K562 (cell line): ENCODE data around the gene ASPG. TPM values are rescaled to one million over a fixed set of nuclear protein-coding genes. Genes with fewer than 3 reads are reported as not detected.
A peak's percentile ranks its signal among the peaks of the same experiment; 100 is the strongest.

Experiments
- CBX8 ChIP-seq: fragments of 200-600 bp; sonication (generic); IDR thresholded peaks from 2 replicates; pipeline ENCODE4 v1.6.1; 2012; ENCODE audit warnings: borderline replicate concordance, mixed run types, low read depth, mild to moderate bottlenecking, moderate library complexity, mixed read lengths, low read length, control low read depth, inconsistent platforms; ENCODE audit not compliant: poor library complexity, severe bottlenecking; ENCODE audit errors: extremely low read depth
- CEBPG ChIP-seq, 3 experiments: fragments of 200-800 bp in 1 of 3; sonication (Bioruptor generic) in 1 of 3; sonication (generic) in 1 of 3; formaldehyde crosslinking in 1 of 3; IDR thresholded peaks in 2 of 3; conservative IDR thresholded peaks in 1 of 3; 2 replicates each; pipeline versions ENCODE4 v1.6.1 to v1.8.0; 2016 to 2022; ENCODE audit warnings: missing compliant biosample characterization in 2 of 3, missing genetic modification characterization in 2 of 3, mild to moderate bottlenecking in 1 of 3, missing genetic modification reagents in 1 of 3
- COPS2 ChIP-seq: fragments of 450-650 bp; conservative IDR thresholded peaks from 2 replicates; pipeline ENCODE4 v1.6.1; 2016; ENCODE audit warnings: mild to moderate bottlenecking, moderate library complexity
- FOXP1 ChIP-seq: sonication (generic); formaldehyde crosslinking; IDR thresholded peaks from 2 replicates; pipeline ENCODE4 v1.8.0; 2022; ENCODE audit warnings: mild to moderate bottlenecking, missing genetic modification reagents
- HNRNPLL ChIP-seq: fragments of 200-400 bp; formaldehyde crosslinking; IDR thresholded peaks from 2 replicates; pipeline ENCODE4 v1.6.1; 2017; ENCODE audit warnings: low read length, low read depth, mild to moderate bottlenecking; ENCODE audit not compliant: poor library complexity, severe bottlenecking
- KDM1A ChIP-seq, 2 experiments: fragments of 450-650 bp; IDR thresholded peaks; 2 replicates each; pipeline ENCODE4 v1.6.1; 2016; ENCODE audit warnings: mild to moderate bottlenecking in 2 of 2
- MYC ChIP-seq, 2 experiments: fragments of 250-450 bp in 1 of 2; sonication (Bioruptor Pico) in 1 of 2; IDR thresholded peaks; 2 replicates each; pipeline versions ENCODE4 v1.5.1 to v1.6.1; 2012 to 2021; ENCODE audit warnings: low read depth in 2 of 2, borderline replicate concordance in 1 of 2, improper control_type of control experiment in 1 of 2, low read length in 1 of 2, mild to moderate bottlenecking in 1 of 2, moderate library complexity in 1 of 2
- PTTG1 ChIP-seq: fragments of 450-650 bp; IDR thresholded peaks from 2 replicates; pipeline ENCODE4 v1.6.1; 2016; ENCODE audit warnings: low read depth, mild to moderate bottlenecking, missing genetic modification characterization, missing compliant biosample characterization
- RBM25 ChIP-seq: fragments of 200-400 bp; formaldehyde crosslinking; IDR thresholded peaks from 2 replicates; pipeline ENCODE4 v1.6.1; 2018; ENCODE audit warnings: low read length, low read depth, moderate library complexity; ENCODE audit not compliant: severe bottlenecking
- RCOR1 ChIP-seq, 2 experiments: IDR thresholded peaks; 2 replicates each; pipeline ENCODE4 v1.6.1; 2012; ENCODE audit warnings: low read depth in 2 of 2, low read length in 2 of 2, borderline replicate concordance in 1 of 2, improper control_type of control experiment in 1 of 2
- SAFB ChIP-seq: fragments of 200-400 bp; formaldehyde crosslinking; IDR thresholded peaks from 2 replicates; pipeline ENCODE4 v1.6.1; 2017; ENCODE audit warnings: low read depth, low read length, borderline replicate concordance
- SMC3 ChIP-seq: conservative IDR thresholded peaks from 2 replicates; pipeline ENCODE4 v1.6.1; 2011; ENCODE audit warnings: low read depth, low read length, improper control_type of control experiment; ENCODE audit not compliant: insufficient read depth
- SPI1 ChIP-seq: IDR thresholded peaks from 2 replicates; pipeline ENCODE4 v1.6.1; 2011; ENCODE audit warnings: low read depth, low read length, control low read depth, borderline replicate concordance
- STAG1 ChIP-seq: sonication (generic); formaldehyde crosslinking; IDR thresholded peaks from 2 replicates; pipeline ENCODE4 v1.5.0; 2020; ENCODE audit warnings: missing genetic modification reagents, borderline replicate concordance
- TEAD4 ChIP-seq, 2 experiments: sonication (generic) in 1 of 2; formaldehyde crosslinking in 1 of 2; IDR thresholded peaks; 2 replicates each; pipeline versions ENCODE4 v1.6.1 to v1.8.0; 2012 to 2022; ENCODE audit warnings: borderline replicate concordance in 1 of 2, inconsistent platforms in 1 of 2, low read length in 1 of 2, mild to moderate bottlenecking in 1 of 2, missing genetic modification reagents in 1 of 2
- ZNF24 ChIP-seq: fragments of 450-650 bp; IDR thresholded peaks from 2 replicates; pipeline ENCODE4 v1.6.1; 2016
- ZNF311 ChIP-seq: fragments of 250-450 bp; sonication (Bioruptor Pico); IDR thresholded peaks from 2 replicates; pipeline ENCODE4 v1.4.0; 2020; ENCODE audit warnings: mild to moderate bottlenecking, moderate library complexity
- polyA plus RNA-seq, 8 experiments: library from polyadenylated mRNA; depleted of rRNA in 4 of 8; stranded (reverse) in 5 of 8; unstranded in 3 of 8; fragments of >200 nt; fragmentation: Nextera tagmentation in 2 of 8; fragmentation: Illumina TruSeq in 1 of 8; extraction: Ambion mirVana in 2 of 8; extraction: Trizol in 1 of 8; gene quantifications; 2 replicates each; pipeline versions ENCODE4 v1.2.1 to v1.2.3, GENCODE V29; 2011 to 2014; ENCODE audit warnings: inconsistent platforms in 1 of 8, missing spikeins in 1 of 8
- total RNA-seq, 7 experiments: library from RNA; depleted of rRNA in 6 of 7; stranded (reverse); fragments of >200 nt in 6 of 7; fragmentation: Illumina TruSeq in 2 of 7; extraction: Trizol in 2 of 7; gene quantifications; 2 replicates each; pipeline versions ENCODE4 v1.2.1 to v1.2.3, GENCODE V29; 2011 to 2021; ENCODE audit warnings: low replicate concordance in 1 of 7
- TF ChIP-seq, protein P1 (sequence below): IDR thresholded peaks from 2 replicates; pipeline ENCODE4 v1.6.1; 2014; ENCODE audit warnings: antibody characterized with exemption

ASPG gene
- total and polyA plus RNA-seq, 9 of the 15 experiments (the other 6 are each of a cell fraction or from before 2014, with no cell fraction given) = 0.18 TPM; not detected in 8

DNA sequence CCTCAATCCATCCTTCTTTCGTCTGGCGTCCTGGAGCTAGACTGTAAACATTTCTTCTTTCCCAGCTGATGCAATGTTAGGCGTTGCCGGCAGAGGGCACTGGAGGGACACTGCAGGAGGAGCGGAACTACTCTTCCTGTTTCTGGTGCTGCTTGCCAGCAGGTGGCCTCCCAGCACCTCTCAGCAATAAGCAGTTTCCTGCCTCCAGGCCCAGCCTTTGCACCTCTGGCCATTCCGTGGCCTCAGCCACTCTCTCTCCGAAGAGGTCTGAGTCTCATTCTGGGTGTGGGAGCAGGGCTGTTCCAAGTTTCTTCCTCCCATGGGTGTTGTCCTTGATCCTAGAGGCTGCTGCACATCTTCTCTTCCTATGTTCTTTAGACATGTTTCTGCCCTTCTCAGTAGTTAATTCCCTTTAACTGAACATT is 7.5 kb upstream of the ASPG start (continued):
- TF ChIP-seq CEBPG (CRISPR knock-in tag; IDR thresholded peaks at IDR 0.05) (peak; percentile 56), CEBPG (tag; conservative IDR thresholded peaks at IDR 0.05 in 1 of 2, IDR thresholded peaks at IDR 0.05 in 1 of 2) (peak; percentile 40 to 55; a peak in 1 of 4 replicates), SAFB (no peak), HNRNPLL (no peak), SPI1 (peak; percentile 89), FOXP1 (CRISPR knock-in tag) (peak; percentile 34; the same call in 1 of the 2 replicates), CBX8 (no peak), SMC3 (peak; percentile 97), ZNF24 (no peak), MYC (IDR thresholded peaks at IDR 0.05; ENCODE audit: low read depth, low read length) (peak; percentile 19; the same call in 1 of the 2 replicates), MYC (CRISPR knock-in tag; IDR thresholded peaks at IDR 0.05; ENCODE audit: borderline replicate concordance, low read depth) (no peak), PTTG1 (tag) (no peak), ZNF311 (CRISPR knock-in tag) (no peak), STAG1 (peak; percentile 85; the same call in 1 of the 2 replicates), COPS2 (no peak), KDM1A (IDR thresholded peaks at IDR 0.05) (no peak), TEAD4 (IDR thresholded peaks at IDR 0.05; ENCODE audit: low read length) (0 out of 2 replicates have a peak, but pooled peaks have one; percentile 13), TEAD4 (CRISPR knock-in tag; IDR thresholded peaks at IDR 0.05; ENCODE audit: borderline replicate concordance) (no peak), RCOR1 (IDR thresholded peaks at IDR 0.05; ENCODE audit: borderline replicate concordance in 1 of 2, low read depth in 2 of 2, low read length in 2 of 2) (0 out of 4 replicates have a peak, but pooled peaks of 1 of the 2 experiments have one; percentile 42), RBM25 (no peak)
- TF ChIP-seq, protein P1, sequence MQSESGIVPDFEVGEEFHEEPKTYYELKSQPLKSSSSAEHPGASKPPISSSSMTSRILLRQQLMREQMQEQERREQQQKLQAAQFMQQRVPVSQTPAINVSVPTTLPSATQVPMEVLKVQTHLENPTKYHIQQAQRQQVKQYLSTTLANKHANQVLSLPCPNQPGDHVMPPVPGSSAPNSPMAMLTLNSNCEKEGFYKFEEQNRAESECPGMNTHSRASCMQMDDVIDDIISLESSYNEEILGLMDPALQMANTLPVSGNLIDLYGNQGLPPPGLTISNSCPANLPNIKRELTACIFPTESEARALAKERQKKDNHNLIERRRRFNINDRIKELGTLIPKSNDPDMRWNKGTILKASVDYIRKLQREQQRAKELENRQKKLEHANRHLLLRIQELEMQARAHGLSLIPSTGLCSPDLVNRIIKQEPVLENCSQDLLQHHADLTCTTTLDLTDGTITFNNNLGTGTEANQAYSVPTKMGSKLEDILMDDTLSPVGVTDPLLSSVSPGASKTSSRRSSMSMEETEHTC = no peak
